HG03521 (cell line): ENCODE measurements around the gene CDH13.

Experiments
- ATAC-seq: cut with Tn5 transposase; IDR thresholded peaks from one replicate; pipeline ENCODE4 v1.9.1; 2021; ENCODE audit warnings: mild to moderate bottlenecking, moderate library complexity; ENCODE audit not compliant: unreplicated experiment

Gene CDH13

GRCh38 chr16:83315271-83315670 lies 688.5 kb downstream of the CDH13 start:
- ATAC-seq: no peak

DNA sequence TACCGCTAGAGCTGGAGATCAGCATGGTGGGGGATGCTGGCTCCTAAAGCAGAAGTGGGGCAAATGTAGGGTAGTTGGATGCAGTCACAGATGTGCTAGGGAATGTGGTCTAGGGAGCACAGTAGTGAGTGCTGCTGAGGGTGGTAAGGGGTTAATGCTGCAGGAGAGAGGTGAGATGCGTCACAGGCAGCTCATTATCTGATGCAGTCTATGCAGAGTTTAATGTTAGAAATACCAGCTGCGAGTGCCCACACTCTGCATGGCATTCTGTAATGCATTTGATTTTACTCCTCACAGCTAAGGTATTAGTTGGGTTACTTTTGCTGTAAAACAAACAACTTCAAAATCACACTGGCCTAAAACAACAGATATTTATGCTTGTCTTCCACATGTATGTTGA lies 689.7 kb downstream of the CDH13 start:
- no peak for ATAC-seq

- ATAC-seq: no peak
Measured at GRCh38 chr16:83318390-83318789, 691.6 kb downstream of the CDH13 start.

DNA sequence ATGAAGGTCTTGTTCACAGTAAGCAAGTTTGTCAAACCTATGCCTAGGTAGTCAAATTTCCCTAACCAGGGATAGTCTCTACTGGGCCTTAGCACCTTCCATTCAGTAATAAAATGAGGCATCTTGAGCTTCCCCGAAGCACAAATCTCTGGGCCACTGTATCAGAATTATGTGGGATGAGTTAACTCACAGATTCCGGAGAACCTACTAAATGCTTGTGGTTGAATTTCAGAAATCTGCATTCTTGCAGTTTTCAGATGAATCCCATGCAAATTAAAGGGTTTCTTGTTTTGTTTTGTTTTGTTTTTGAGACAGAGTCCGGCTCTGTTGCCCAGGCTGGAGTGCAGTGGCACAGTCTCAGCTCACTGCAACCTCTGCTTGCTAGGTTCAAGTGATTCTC lies 702.2 kb downstream of the CDH13 start:
- no peak for ATAC-seq

- ATAC-seq: no peak
Measured at GRCh38 chr16:83329441-83329840, 702.7 kb downstream of the CDH13 start.

GRCh38 chr16:83330251-83330650 lies 703.5 kb downstream of the CDH13 start:
- ATAC-seq: no peak

DNA sequence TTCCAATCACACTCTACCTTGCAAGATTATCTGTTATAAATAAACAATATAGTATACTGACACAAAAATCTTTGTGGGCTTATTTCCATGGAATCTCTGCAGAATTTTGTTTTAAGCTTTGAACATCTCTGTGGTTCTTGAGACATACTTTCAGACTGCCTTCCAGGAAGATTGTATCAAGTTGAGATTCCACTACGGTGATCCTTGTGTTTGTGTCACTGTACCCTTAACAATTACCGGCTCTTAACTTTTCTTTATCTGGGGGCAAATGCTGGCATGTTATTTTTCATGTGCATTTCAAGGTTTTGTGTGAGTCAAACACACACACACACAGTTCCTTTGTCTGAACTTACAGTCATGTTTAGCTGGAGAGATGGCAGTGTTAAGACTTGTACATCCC lies 708.3 kb downstream of the CDH13 start:
- no peak for ATAC-seq

DNA sequence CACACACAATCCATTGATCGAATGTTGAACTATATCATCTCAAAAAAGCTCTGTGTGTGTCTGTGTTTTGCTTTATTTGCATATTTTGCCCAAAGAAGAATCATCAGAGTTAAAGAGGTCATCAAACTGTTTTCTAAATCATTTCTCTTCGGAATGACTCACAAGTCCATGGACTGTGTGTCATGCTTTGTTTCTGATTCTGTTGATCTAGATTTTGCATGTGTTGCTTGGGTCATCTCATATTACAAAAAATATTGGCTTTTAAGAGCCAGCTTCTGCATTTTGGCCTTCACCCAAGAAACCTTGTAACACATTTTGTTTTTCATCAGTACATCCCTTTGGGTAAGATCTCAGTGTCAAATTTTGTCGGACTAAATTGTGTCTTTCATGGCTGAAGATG lies 709.8 kb downstream of the CDH13 start:
- ATAC-seq: no peak

GRCh38 chr16:83338138-83338537 lies 711.4 kb downstream of the CDH13 start:
- ATAC-seq: no peak

- ATAC-seq: no peak
Measured at GRCh38 chr16:83338941-83339340, 712.2 kb downstream of the CDH13 start.

GRCh38 chr16:83343935-83344366 lies 717.2 kb downstream of the CDH13 start:
- no peak for ATAC-seq

- no peak for ATAC-seq
Measured at GRCh38 chr16:83345846-83346640, 719.3 kb downstream of the CDH13 start.

DNA sequence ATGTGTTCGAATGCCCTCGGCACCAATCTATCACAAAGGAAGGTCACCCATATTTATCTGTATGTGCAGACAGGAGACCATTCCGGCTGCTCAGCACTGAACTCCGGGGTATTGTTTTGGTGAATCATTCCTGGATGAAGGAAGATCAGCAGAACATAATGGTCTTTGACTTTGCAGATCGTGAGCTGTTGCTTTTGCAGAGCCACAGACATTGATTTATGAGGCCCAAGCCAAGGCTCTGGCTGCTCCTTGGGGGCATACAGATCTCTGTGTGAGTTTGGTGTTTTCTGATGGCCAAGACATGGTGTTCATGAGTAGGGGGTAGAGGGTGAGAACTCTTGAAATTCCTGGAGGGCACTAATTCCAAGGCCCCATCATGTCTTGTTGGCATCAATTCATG lies 722.2 kb downstream of the CDH13 start:
- no peak for ATAC-seq

GRCh38 chr16:83350481-83350880 lies 723.7 kb downstream of the CDH13 start:
- no peak for ATAC-seq

- ATAC-seq: no peak
Measured at GRCh38 chr16:83351846-83352245, 725.1 kb downstream of the CDH13 start.

- ATAC-seq: no peak
Measured at GRCh38 chr16:83353241-83353640, 726.5 kb downstream of the CDH13 start.

- no peak for ATAC-seq
Measured at GRCh38 chr16:83354015-83354414, 727.2 kb downstream of the CDH13 start.

DNA sequence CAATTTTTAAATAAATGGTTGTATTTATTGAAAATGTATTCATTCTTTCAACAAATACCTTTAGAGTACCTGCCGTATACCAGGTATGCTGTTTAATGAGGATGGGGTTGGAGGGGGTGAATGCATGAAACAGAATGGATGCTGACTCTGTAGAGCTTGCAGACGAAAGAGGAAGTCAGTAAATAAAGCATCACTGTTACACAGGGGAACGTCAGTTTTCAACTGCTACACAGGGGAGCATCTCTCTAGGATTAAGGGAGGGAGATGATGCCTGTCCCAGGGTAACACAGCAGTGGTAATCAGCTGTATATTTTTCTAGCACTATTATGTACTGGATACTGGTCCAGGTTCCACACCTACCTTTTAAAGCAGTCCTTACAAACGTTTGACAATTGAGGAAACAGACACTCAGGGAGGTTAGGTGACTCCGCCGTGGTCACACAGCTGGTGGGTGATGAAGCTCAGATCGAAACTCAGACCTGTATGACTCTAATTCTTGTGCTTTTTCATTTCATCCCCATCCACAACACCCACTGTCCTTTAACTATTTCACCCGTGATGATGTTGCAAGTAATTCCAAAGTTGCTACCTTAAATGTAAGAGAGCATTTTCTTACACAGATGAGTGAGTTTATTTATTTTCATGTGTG lies 728.9 kb downstream of the CDH13 start:
- ATAC-seq: no peak

- peak; percentile 50 for ATAC-seq
Measured at GRCh38 chr16:83356266-83356665, 729.5 kb downstream of the CDH13 start.

- no peak for ATAC-seq
Measured at GRCh38 chr16:83356986-83357385, 730.2 kb downstream of the CDH13 start.

GRCh38 chr16:83363521-83363920 lies 736.8 kb downstream of the CDH13 start:
- ATAC-seq: no peak

- ATAC-seq: no peak
Measured at GRCh38 chr16:83365166-83365565, 738.4 kb downstream of the CDH13 start.
